Measurements from ENCODE around the gene DBNDD1. TPM values are rescaled to one million over a fixed set of nuclear protein-coding genes. Genes with fewer than 3 reads are reported as not detected.
A peak's percentile ranks its signal among the peaks of the same experiment; 100 is the strongest.
"Not testable (repeated sequence)": the region's sequence is repeated elsewhere in the genome, so short reads cannot be mapped to it uniquely, and the experiment has no call there.

The DBNDD1 gene
- total RNA-seq, 1 donor from 2014 or later = 11.6 TPM

GRCh38 chr16:89969741-89970410, 49.4 kb downstream of the DBNDD1 start:
- H3K36me3 Mint-ChIP-seq = peaks cover 14% of the 10 kb centered on the region
- TF ChIP-seq CTCF (conservative IDR thresholded peaks at IDR 0.05) = no peak
- H3K9me3 Mint-ChIP-seq = peaks cover 3% of the 10 kb centered on the region
- no peak for DNase-seq (ENCODE audit: extremely low spot score, unreplicated experiment)
- H3K27me3 Mint-ChIP-seq = no peaks in the 10 kb centered on the region
- H3K4me1 Mint-ChIP-seq (ENCODE audit: unreplicated experiment) = peaks cover 13% of the 10 kb centered on the region
- no peak overlapping the region for H3K4me3 Mint-ChIP-seq
- H3K27ac Mint-ChIP-seq = no peak overlapping the region

GRCh38 chr16:89968074-89968473, 51.2 kb downstream of the DBNDD1 start:
- H3K4me3 Mint-ChIP-seq = peak overlapping the region; percentile 21
- peaks cover 10% of the 10 kb centered on the region for H3K36me3 Mint-ChIP-seq
- not testable (repeated sequence) for H3K9me3 Mint-ChIP-seq; H3K27ac Mint-ChIP-seq; H3K27me3 Mint-ChIP-seq; DNase-seq (ENCODE audit: extremely low spot score, unreplicated experiment); H3K4me1 Mint-ChIP-seq (ENCODE audit: unreplicated experiment)

GRCh38 chr16:89967436-89967835, 51.8 kb downstream of the DBNDD1 start:
- peaks cover 10% of the 10 kb centered on the region for H3K36me3 Mint-ChIP-seq
- H3K4me1 Mint-ChIP-seq (ENCODE audit: unreplicated experiment); H3K27ac Mint-ChIP-seq; H3K27me3 Mint-ChIP-seq; DNase-seq (ENCODE audit: extremely low spot score, unreplicated experiment); H3K4me3 Mint-ChIP-seq; H3K9me3 Mint-ChIP-seq: not testable (repeated sequence)

GRCh38 chr16:89966756-89967155, 52.5 kb downstream of the DBNDD1 start:
- H3K9me3 Mint-ChIP-seq = peaks cover 3% of the 10 kb centered on the region
- no peaks in the 10 kb centered on the region for H3K4me1 Mint-ChIP-seq (ENCODE audit: unreplicated experiment)
- H3K27me3 Mint-ChIP-seq = no peaks in the 10 kb centered on the region
- DNase-seq (ENCODE audit: extremely low spot score, unreplicated experiment) = no peak
- H3K4me3 Mint-ChIP-seq = no peak overlapping the region
- no peak for TF ChIP-seq CTCF (conservative IDR thresholded peaks at IDR 0.05)
- peaks cover 10% of the 10 kb centered on the region for H3K36me3 Mint-ChIP-seq
- H3K27ac Mint-ChIP-seq = no peak overlapping the region

- Mint-ChIP-seq H3K9me3 (no peaks in the 10 kb centered on the region), H3K27me3 (no peaks in the 10 kb centered on the region), H3K4me3 (no peak overlapping the region), H3K36me3 (peaks cover 7% of the 10 kb centered on the region), H3K27ac (no peak overlapping the region), H3K4me1 (ENCODE audit: unreplicated experiment) (no peaks in the 10 kb centered on the region)
- TF ChIP-seq CTCF (conservative IDR thresholded peaks at IDR 0.05) = no peak
- DNase-seq (ENCODE audit: extremely low spot score, unreplicated experiment) = no peak
These were observed 53.6 kb downstream of the DBNDD1 start for GRCh38 chr16:89965447-89966225.

GRCh38 chr16:89964201-89964600, 55.1 kb downstream of the DBNDD1 start:
- Mint-ChIP-seq H3K27ac (no peak overlapping the region), H3K4me1 (ENCODE audit: unreplicated experiment) (no peaks in the 10 kb centered on the region), H3K27me3 (no peaks in the 10 kb centered on the region), H3K9me3 (no peaks in the 10 kb centered on the region), H3K36me3 (peaks cover 3% of the 10 kb centered on the region), H3K4me3 (no peak overlapping the region)
- no peak for DNase-seq (ENCODE audit: extremely low spot score, unreplicated experiment)
- TF ChIP-seq CTCF (conservative IDR thresholded peaks at IDR 0.05) = no peak

Data from type B pancreatic cell (in vitro differentiated cells).